Activated naive CD8-positive, alpha-beta T cell treated with anti-CD3 and anti-CD28 coated beads, Interleukin-2, amount 10 ng/mL, durations not matched to agents 7 days and 5 days (primary cell): ENCODE data around the gene ASF1B. TPM values are rescaled to one million over a fixed set of nuclear protein-coding genes. Genes with fewer than 3 reads are reported as not detected.
"Not testable (repeated sequence)": the region's sequence is repeated elsewhere in the genome, so short reads cannot be mapped to it uniquely, and the experiment has no call there.

Experiments
- ATAC-seq: fragments of 150-1000 bp; cut with Tn5 transposase; one replicate; pipeline ENCODE4 v1.10.0; 2021; ENCODE audit warnings: low read depth, moderate library complexity
- POLR2A ChIA-PET: fragments of 350-600 bp; sonication (Branson Sonifier 250); formaldehyde crosslinking; loops from one replicate; lab custom pipeline; 2021; ENCODE audit warnings: antibody characterized with exemption; lab: Charles Lee
- DNase-seq: peaks from one replicate; pipeline ENCODE4 v3.0.0; 2021
- H3K27ac Mint-ChIP-seq: one replicate; pipeline ENCODE4 v1.8.0; 2022; ENCODE audit warnings: mild to moderate bottlenecking, mixed read lengths
- H3K27me3 Mint-ChIP-seq: one replicate; pipeline ENCODE4 v1.8.0; 2022; ENCODE audit warnings: mild to moderate bottlenecking, moderate library complexity, mixed read lengths
- H3K36me3 Mint-ChIP-seq: one replicate; pipeline ENCODE4 v1.8.0; 2021; ENCODE audit warnings: mild to moderate bottlenecking, mixed read lengths
- H3K4me1 Mint-ChIP-seq: one replicate; pipeline ENCODE4 v1.8.0; 2021; ENCODE audit warnings: mixed read lengths
- H3K4me3 Mint-ChIP-seq: one replicate; pipeline ENCODE4 v1.8.0; 2022; ENCODE audit warnings: mild to moderate bottlenecking, moderate library complexity, mixed read lengths
- H3K9me3 Mint-ChIP-seq: one replicate; pipeline ENCODE4 v1.8.0; 2021; ENCODE audit warnings: mixed read lengths
- total RNA-seq, 2 experiments: library from RNA; stranded (reverse); gene quantifications; one replicate each; pipeline ENCODE4 v1.2.3, GENCODE V29; 2021

Gene ASF1B
- total RNA-seq, 2 experiments from 2014 or later = 75.3 to 82.4 TPM

GRCh38 chr19:14155371-14155770, 19.0 kb upstream of the ASF1B start:
- Mint-ChIP-seq H3K27me3 (no peaks in the 10 kb centered on the region), H3K27ac (no peak overlapping the region), H3K36me3 (peaks cover 1% of the 10 kb centered on the region), H3K4me1 (no peaks in the 10 kb centered on the region), H3K4me3 (no peak overlapping the region), H3K9me3 (no peaks in the 10 kb centered on the region)
- ATAC-seq = no peak
- POLR2A ChIA-PET = no interaction called here
- DNase-seq = no peak

- Mint-ChIP-seq H3K4me3 (no peak overlapping the region), H3K27me3 (no peaks in the 10 kb centered on the region), H3K9me3 (no peaks in the 10 kb centered on the region), H3K4me1 (peaks cover 16% of the 10 kb centered on the region), H3K36me3 (peaks cover 1% of the 10 kb centered on the region), H3K27ac (peak overlapping the region; percentile 17)
- POLR2A ChIA-PET = interaction anchor here (0.5 to 1.6 kb wide), 3 partner anchors 16 to 421 kb away, joined by 3 to 5 read pairs (median 3); no protein-coding TSS in a partner anchor
- ATAC-seq (no peak), DNase-seq (no peak)
These were observed 16.3 kb upstream of the ASF1B start for GRCh38 chr19:14152713-14153112.

- no peaks in the 10 kb centered on the region for H3K9me3 Mint-ChIP-seq
- H3K27ac Mint-ChIP-seq = peak overlapping the region; percentile 91
- POLR2A ChIA-PET = interaction anchor here (1.2 to 6.6 kb wide), 4 partner anchors 8 to 17 kb away, joined by 3 to 47 read pairs (median 4); partner anchors contain the start of gene ASF1B
- peaks cover 1% of the 10 kb centered on the region for H3K36me3 Mint-ChIP-seq
- H3K4me1 Mint-ChIP-seq = peaks cover 18% of the 10 kb centered on the region
- no peak for DNase-seq
- ATAC-seq = no peak
- no peak overlapping the region for H3K4me3 Mint-ChIP-seq
- no peaks in the 10 kb centered on the region for H3K27me3 Mint-ChIP-seq
These were observed 14.6 kb upstream of the ASF1B start for GRCh38 chr19:14150770-14151661.

GRCh38 chr19:14150041-14150769, 13.8 kb upstream of the ASF1B start:
- POLR2A ChIA-PET = interaction anchor here (0.6 to 6.6 kb wide), 6 partner anchors 9 to 354 kb away, joined by 3 to 47 read pairs (median 4); partner anchors contain the start of gene ASF1B
- H3K4me1 Mint-ChIP-seq = peaks cover 24% of the 10 kb centered on the region
- H3K27me3 Mint-ChIP-seq = no peaks in the 10 kb centered on the region
- no peak for DNase-seq
- H3K36me3 Mint-ChIP-seq = peaks cover 1% of the 10 kb centered on the region
- no peaks in the 10 kb centered on the region for H3K9me3 Mint-ChIP-seq
- peak overlapping the region; percentile 91 for H3K27ac Mint-ChIP-seq
- H3K4me3 Mint-ChIP-seq = peak overlapping the region; percentile 75
- no peak for ATAC-seq

- H3K27me3 Mint-ChIP-seq = no peaks in the 10 kb centered on the region
- peak overlapping the region; percentile 91 for H3K27ac Mint-ChIP-seq
- no peaks in the 10 kb centered on the region for H3K9me3 Mint-ChIP-seq
- H3K4me3 Mint-ChIP-seq = peak overlapping the region; percentile 75
- ATAC-seq (peak; percentile 92), DNase-seq (peak; percentile 69)
- POLR2A ChIA-PET = interaction anchor here (0.6 to 6.6 kb wide), 7 partner anchors 10 to 355 kb away, joined by 3 to 47 read pairs (median 4); partner anchors contain the start of gene ASF1B
- H3K4me1 Mint-ChIP-seq = peaks cover 25% of the 10 kb centered on the region
- peaks cover 1% of the 10 kb centered on the region for H3K36me3 Mint-ChIP-seq
These were observed 13.2 kb upstream of the ASF1B start for GRCh38 chr19:14149509-14149994.

- H3K36me3 Mint-ChIP-seq = peaks cover 1% of the 10 kb centered on the region
These were observed 12.5 kb upstream of the ASF1B start for GRCh38 chr19:14148751-14149410.

GRCh38 chr19:14147797-14148605, 11.6 kb upstream of the ASF1B start:
- H3K27me3 Mint-ChIP-seq = no peaks in the 10 kb centered on the region
- H3K27ac Mint-ChIP-seq = peak overlapping the region; percentile 91
- H3K4me1 Mint-ChIP-seq = peaks cover 25% of the 10 kb centered on the region
- H3K4me3 Mint-ChIP-seq = peak overlapping the region; percentile 67
- ATAC-seq = peak; percentile 46
- H3K36me3 Mint-ChIP-seq = no peaks in the 10 kb centered on the region
- peak; percentile 75 for DNase-seq
- POLR2A ChIA-PET = interaction anchor here (0.5 to 6.6 kb wide), 4 partner anchors 12 to 311 kb away, joined by 3 to 47 read pairs (median 4); partner anchors contain the start of gene ASF1B
- no peaks in the 10 kb centered on the region for H3K9me3 Mint-ChIP-seq

More at GRCh38 chr19:14148751-14149410, 12.5 kb upstream of the ASF1B start:
- H3K27me3 Mint-ChIP-seq = no peaks in the 10 kb centered on the region
- H3K9me3 Mint-ChIP-seq = no peaks in the 10 kb centered on the region
- no peak for ATAC-seq
- DNase-seq = no peak
- peak overlapping the region; percentile 75 for H3K4me3 Mint-ChIP-seq
- POLR2A ChIA-PET = interaction anchor here (0.6 to 6.6 kb wide), 6 partner anchors 9 to 312 kb away, joined by 3 to 47 read pairs (median 4); partner anchors contain the start of gene ASF1B
- peak overlapping the region; percentile 91 for H3K27ac Mint-ChIP-seq
- peaks cover 25% of the 10 kb centered on the region for H3K4me1 Mint-ChIP-seq

GRCh38 chr19:14146789-14147216, 10.4 kb upstream of the ASF1B start:
- Mint-ChIP-seq H3K4me1 (peaks cover 30% of the 10 kb centered on the region), H3K4me3 (no peak overlapping the region), H3K27me3 (no peaks in the 10 kb centered on the region), H3K27ac (no peak overlapping the region), H3K9me3 (no peaks in the 10 kb centered on the region), H3K36me3 (no peaks in the 10 kb centered on the region)
- ATAC-seq (no peak), DNase-seq (no peak)
- POLR2A ChIA-PET = interaction anchor here (6.6 kb wide), 1 partner anchor 11 kb away, joined by 47 read pairs; the partner anchor contains the start of gene ASF1B

- not testable (repeated sequence) for H3K4me3 Mint-ChIP-seq, H3K27ac Mint-ChIP-seq
These were observed 9.8 kb upstream of the ASF1B start for GRCh38 chr19:14146169-14146568.

GRCh38 chr19:14145381-14145780, 9.0 kb upstream of the ASF1B start:
- ATAC-seq (no peak), DNase-seq (no peak)
- Mint-ChIP-seq H3K4me3 (no peak overlapping the region), H3K9me3 (no peaks in the 10 kb centered on the region), H3K4me1 (peaks cover 34% of the 10 kb centered on the region), H3K27me3 (no peaks in the 10 kb centered on the region), H3K36me3 (no peaks in the 10 kb centered on the region), H3K27ac (no peak overlapping the region)
- POLR2A ChIA-PET = interaction anchor here (0.5 to 6.6 kb wide), 2 partner anchors 9 to 273 kb away, joined by 3 to 47 read pairs; partner anchors contain the start of gene ASF1B

More at GRCh38 chr19:14146169-14146568, 9.8 kb upstream of the ASF1B start:
- not testable (repeated sequence) for DNase-seq, H3K9me3 Mint-ChIP-seq, H3K36me3 Mint-ChIP-seq, H3K27me3 Mint-ChIP-seq, ATAC-seq
- peaks cover 34% of the 10 kb centered on the region for H3K4me1 Mint-ChIP-seq
- POLR2A ChIA-PET = interaction anchor here (6.6 kb wide), 1 partner anchor 10 kb away, joined by 47 read pairs; the partner anchor contains the start of gene ASF1B

GRCh38 chr19:14142262-14143190, 6.1 kb upstream of the ASF1B start:
- Mint-ChIP-seq H3K36me3 (peaks cover 5% of the 10 kb centered on the region), H3K9me3 (no peaks in the 10 kb centered on the region), H3K4me1 (peaks cover 23% of the 10 kb centered on the region), H3K27me3 (no peaks in the 10 kb centered on the region), H3K4me3 (no peak overlapping the region), H3K27ac (no peak overlapping the region)
- DNase-seq = no peak
- POLR2A ChIA-PET = interaction anchor here (0.5 to 0.6 kb wide), 2 partner anchors 226 to 276 kb away, joined by 3 to 7 read pairs; no protein-coding TSS in a partner anchor
- ATAC-seq = no peak
